HepG2 (cell line): ENCODE measurements around the gene GALP. TPM values are rescaled to one million over a fixed set of nuclear protein-coding genes. Genes with fewer than 3 reads are reported as not detected.

Experiments used
- ATAC-seq: fragments of 200-7000 bp; cut with Tn5 transposase; 3 replicates; pipeline ENCODE4 v1.9.1; 2020; ENCODE audit warnings: mild to moderate bottlenecking, moderate library complexity
- BruUV-seq: library from RNA; stranded (reverse); fragments of 400-500 nt; replicated peaks from 2 replicates; lab custom pipeline; 2021; lab: Mats Ljungman, UMichigan
- CTCF ChIA-PET: fragments of 300-600 bp; formaldehyde crosslinking; extraction: SDS; loops from one replicate; lab custom pipeline; 2021; ENCODE audit warnings: low total read pairs, inconsistent platforms, low intra/inter-chr PET ratio; lab: Yijun Ruan, JAX
- POLR2A ChIA-PET: fragments of 350-600 bp; sonication (Branson Sonifier 250); formaldehyde crosslinking; loops from one replicate; lab custom pipeline; 2020; ENCODE audit warnings: antibody characterized with exemption, inconsistent platforms; lab: Yijun Ruan, JAX
- DNase-seq: peaks from one replicate; pipeline ENCODE4 v3.0.0-alpha.2; 2015; ENCODE audit warnings: low spot score
- FAIRE-seq: peaks from 3 replicates; lab custom pipeline; 2011; peaks lifted over from hg19 to GRCh38; lab: Jason Lieb, UNC
- H2AFZ ChIP-seq: one replicate; pipeline ENCODE4 v1.6.1; 2011; ENCODE audit warnings: low read length, inconsistent platforms
- H3K27ac ChIP-seq: fragments of 300-600 bp; 3 replicates; pipeline ENCODE4 v1.8.0; 2011; ENCODE audit warnings: mixed run types, mild to moderate bottlenecking, mixed read lengths, low read length, inconsistent platforms; ENCODE audit not compliant: insufficient read depth; ENCODE audit errors: extremely low read length
- H3K27me3 ChIP-seq, 2 experiments: fragments of 200-600 bp in 1 of 2; 2 replicates in 1 of 2; 3 replicates in 1 of 2; pipeline versions ENCODE4 v1.6.0 to v1.8.0; 2011; ENCODE audit warnings: low read length in 2 of 2, mild to moderate bottlenecking in 2 of 2, moderate library complexity in 2 of 2, inconsistent platforms in 1 of 2; ENCODE audit not compliant: insufficient read depth in 2 of 2, control insufficient read depth in 1 of 2
- H3K36me3 ChIP-seq, 2 experiments: fragments of 200-600 bp in 1 of 2; replicated peaks in 1 of 2; 2 replicates in 1 of 2; 3 replicates in 1 of 2; pipeline versions ENCODE4 v1.5.1 to v1.8.0; 2011; ENCODE audit warnings: low read length in 2 of 2, inconsistent platforms in 1 of 2; ENCODE audit not compliant: insufficient read depth in 2 of 2, control insufficient read depth in 1 of 2
- H3K4me1 ChIP-seq: 2 replicates; pipeline ENCODE4 v1.5.1; 2012; ENCODE audit warnings: low read length, inconsistent platforms; ENCODE audit not compliant: insufficient read depth
- H3K4me2 ChIP-seq: 2 replicates; pipeline ENCODE4 v1.6.0; 2011; ENCODE audit warnings: low read depth, low read length, inconsistent platforms
- H3K4me3 ChIP-seq, 3 experiments: fragments of 200-600 bp in 1 of 3; sonication (generic), shearing (Covaris generic) in 1 of 3; replicated peaks in 1 of 3; 2 replicates each; pipeline ENCODE4 v1.5.1; 2011 to 2016; ENCODE audit warnings: low read length in 3 of 3, inconsistent platforms in 2 of 3, low read depth in 2 of 3, mild to moderate bottlenecking in 2 of 3, control low read depth in 1 of 3, mixed read lengths in 1 of 3; ENCODE audit not compliant: insufficient read depth in 1 of 3
- H3K79me2 ChIP-seq: one replicate; pipeline ENCODE4 v1.6.1; 2011; ENCODE audit warnings: low read length, inconsistent platforms; ENCODE audit not compliant: insufficient read depth
- H3K9ac ChIP-seq: 2 replicates; pipeline ENCODE4 v1.6.0; 2011; ENCODE audit warnings: mild to moderate bottlenecking, low read depth, low read length, inconsistent platforms; ENCODE audit not compliant: insufficient read depth
- H3K9me3 ChIP-seq: 2 replicates; pipeline ENCODE4 v1.5.1; 2012; ENCODE audit warnings: mild to moderate bottlenecking, low read length
- H4K20me1 ChIP-seq: 2 replicates; pipeline ENCODE4 v1.6.0; 2011; ENCODE audit warnings: inconsistent platforms, mild to moderate bottlenecking, low read length, moderate library complexity; ENCODE audit not compliant: insufficient read depth
- MBNL3 ChIP-seq: fragments of 250-450 bp; sonication (Bioruptor Pico); conservative IDR thresholded peaks from 2 replicates; pipeline ENCODE4 v1.8.0; 2022; ENCODE audit warnings: mild to moderate bottlenecking, inconsistent platforms
- ONECUT2 ChIP-seq: sonication (generic); formaldehyde crosslinking; IDR thresholded peaks from 2 replicates; pipeline ENCODE4 v1.4.0; 2020; ENCODE audit warnings: missing genetic modification reagents
- SOX6 ChIP-seq, 2 experiments: fragments of 450-650 bp in 1 of 2; sonication (generic) in 1 of 2; formaldehyde crosslinking in 1 of 2; IDR thresholded peaks; 2 replicates each; pipeline versions ENCODE4 v1.4.0 to v1.6.1; 2017 to 2020; ENCODE audit warnings: antibody characterized with exemption in 1 of 2, mild to moderate bottlenecking in 1 of 2, missing genetic modification reagents in 1 of 2
- ZNF225 ChIP-seq: sonication (generic); formaldehyde crosslinking; IDR thresholded peaks from 2 replicates; pipeline ENCODE4 v1.4.0; 2020; ENCODE audit warnings: mild to moderate bottlenecking, missing genetic modification reagents
- ZNF768 ChIP-seq: sonication (generic); formaldehyde crosslinking; IDR thresholded peaks from 2 replicates; pipeline ENCODE4 v1.4.0; 2020; ENCODE audit warnings: missing genetic modification reagents
- ZNF816 ChIP-seq: sonication (generic); formaldehyde crosslinking; IDR thresholded peaks from 2 replicates; pipeline ENCODE4 v1.8.0; 2022; ENCODE audit warnings: missing genetic modification reagents, mild to moderate bottlenecking, borderline replicate concordance
- WGBS: methylation state at CpG from one replicate; pipeline ENCODE4 v1.1.6; 2017; ENCODE audit warnings: low lambda C conversion rate; 5-methylcytosine and 5-hydroxymethylcytosine counted together
- in situ Hi-C: cut with HindIII; loops from 2 replicates; pipeline ENCODE4 v1.10.0; 2017; ENCODE audit warnings: low pct_unique_long_range_greater_than_20kb; ENCODE audit not compliant: extremely low pct_ligation_motif_present
- intact Hi-C: fragments of 100-400 bp; cut with micrococcal nuclease; formaldehyde crosslinking; loops from one replicate; pipeline ENCODE4 v1.10.0; 2022; ENCODE audit not compliant: unreplicated experiment
- polyA plus RNA-seq, 8 experiments: library from polyadenylated mRNA; depleted of rRNA in 3 of 8; stranded (reverse) in 7 of 8; unstranded in 1 of 8; fragments of >200 nt; fragmentation: Illumina TruSeq in 4 of 8; extraction: Trizol in 4 of 8; gene quantifications; 2 replicates each; pipeline versions ENCODE4 v1.2.1 to v1.2.3, GENCODE V29; 2011 to 2016; ENCODE audit warnings: low read depth in 4 of 8, missing spikeins in 1 of 8, mixed read lengths in 1 of 8; ENCODE audit not compliant: insufficient read depth in 1 of 8
- total RNA-seq, 5 experiments: library from RNA; depleted of rRNA; stranded (reverse); fragments of >200 nt; fragmentation: Illumina TruSeq; extraction: Trizol; gene quantifications; 2 replicates each; pipeline ENCODE4 v1.2.3, GENCODE V29; 2016; ENCODE audit warnings: low read depth in 1 of 5
- TF ChIP-seq, protein P1 (sequence below), 2 experiments: sonication (generic) in 1 of 2; formaldehyde crosslinking in 1 of 2; IDR thresholded peaks; 2 replicates each; pipeline versions ENCODE4 v1.5.1 to v1.6.1; 2011 to 2020; ENCODE audit warnings: borderline replicate concordance in 1 of 2, low read depth in 1 of 2, low read length in 1 of 2, mild to moderate bottlenecking in 1 of 2, missing genetic modification reagents in 1 of 2, moderate library complexity in 1 of 2
- TF ChIP-seq, protein P2 (sequence below): IDR thresholded peaks from 2 replicates; pipeline ENCODE4 v1.6.1; 2012; ENCODE audit warnings: low read length, improper control_type of control experiment

Gene GALP
- total and polyA plus RNA-seq, 2 of the 13 experiments (the other 11 are each of a cell fraction or from before 2014, with no cell fraction given): not detected

DNA sequence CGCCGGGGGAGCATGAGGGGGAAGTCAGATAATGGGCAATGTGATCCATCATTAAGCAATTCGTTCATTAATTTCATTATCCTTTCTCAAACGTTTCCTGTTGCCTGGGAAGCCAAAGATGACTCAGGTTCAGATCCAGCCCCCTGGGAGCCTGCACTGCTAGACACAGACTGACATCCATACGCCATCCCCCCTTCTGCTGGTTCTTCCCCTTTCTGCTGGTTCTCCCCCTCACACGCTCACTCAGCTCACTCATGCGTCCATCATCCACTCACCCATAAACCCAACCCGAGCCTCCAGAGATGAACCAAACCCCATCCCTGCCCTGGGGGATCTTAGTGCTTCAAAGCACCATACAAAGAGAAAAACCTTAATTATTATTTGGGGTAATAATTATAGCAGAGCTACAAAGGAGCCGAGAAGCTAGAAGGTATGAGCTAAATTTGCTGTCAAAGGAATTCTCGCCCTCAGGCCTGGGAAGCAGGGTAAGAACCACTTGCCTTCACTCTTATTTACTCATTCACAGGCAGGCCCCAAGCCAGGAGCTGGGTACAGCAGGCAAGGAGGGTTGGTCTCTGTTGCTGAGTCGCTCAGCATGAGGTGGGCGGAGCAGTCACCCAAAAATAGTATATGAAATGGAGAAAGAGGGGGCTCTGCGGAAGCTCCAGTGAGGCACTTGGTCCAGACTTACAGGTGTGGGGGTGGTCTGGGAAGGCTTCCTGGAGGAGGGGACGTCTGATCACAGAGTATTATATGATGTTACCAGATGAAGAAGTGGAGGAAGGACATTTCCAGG lies 41.8 kb upstream of the GALP start:
- no peak for ATAC-seq
- H3K36me3 ChIP-seq: no peaks in the 10 kb centered on the region
- H3K27ac ChIP-seq: no peak overlapping the region
- H3K9ac ChIP-seq: no peak overlapping the region
- H3K27me3 ChIP-seq: no peaks in the 10 kb centered on the region
- H4K20me1 ChIP-seq: no peaks in the 10 kb centered on the region
- 82% methylated on average over 14 of the region's 14 CpGs for WGBS
- in situ Hi-C loops: no loop called here
- no TSS peak for BruUV-seq
- H3K79me2 ChIP-seq: no peaks in the 10 kb centered on the region
- H3K4me1 ChIP-seq: peaks cover 50% of the 10 kb centered on the region
- no peak for DNase-seq
- ChIA-PET CTCF (no interaction called here), POLR2A (interaction anchor here (1.5 to 2.1 kb wide), 2 partner anchors 9 to 14 kb away, joined by 4 to 8 read pairs; no protein-coding TSS in a partner anchor)
- no peaks in the 10 kb centered on the region for H3K9me3 ChIP-seq
- 0 out of 2 replicates have a peak, but pooled peaks have one; percentile 26 for TF ChIP-seq ZNF768 (CRISPR knock-in tag)
- no peak for TF ChIP-seq ZNF816 (CRISPR knock-in tag)
- TF ChIP-seq, all 625 proteins: peak for 1
- Histone ChIP-seq H2AFZ (no peak overlapping the region), H3K4me3 (no peak overlapping the region), H3K4me2 (no peak overlapping the region)
- FAIRE-seq: no peak
- intact Hi-C loops: no loop called here

DNA sequence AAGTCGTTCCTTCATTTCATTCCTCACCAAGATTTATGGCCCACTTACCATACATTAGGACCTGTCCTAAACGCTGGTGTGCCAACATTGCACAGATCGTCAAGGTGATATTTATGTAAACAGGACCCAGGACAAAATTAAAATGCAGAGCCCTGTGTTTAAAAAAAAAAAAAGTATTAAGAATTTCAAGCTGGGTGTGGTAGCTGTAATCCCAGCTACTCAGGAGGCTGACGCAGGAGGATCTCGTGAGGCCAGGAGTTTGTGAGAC lies 41.2 kb upstream of the GALP start:
- H4K20me1 ChIP-seq: no peaks in the 10 kb centered on the region
- POLR2A ChIA-PET: interaction anchor here (1.5 to 2.7 kb wide), 2 partner anchors 8 to 23 kb away, joined by 8 to 15 read pairs; no protein-coding TSS in a partner anchor
- BruUV-seq: no TSS peak
- no peak for ATAC-seq
- DNase-seq: no peak
- 90% methylated on average over 5 of the region's 5 CpGs for WGBS
- in situ Hi-C loops: no loop called here
- H3K4me3 ChIP-seq: no peak overlapping the region
- H3K4me2 ChIP-seq: no peak overlapping the region
- no peaks in the 10 kb centered on the region for H3K27me3 ChIP-seq
- no peak overlapping the region for H3K9ac ChIP-seq
- H3K27ac ChIP-seq: no peak overlapping the region
- intact Hi-C loops: no loop called here
- H3K4me1 ChIP-seq: peaks cover 56% of the 10 kb centered on the region
- H3K9me3 ChIP-seq: no peaks in the 10 kb centered on the region
- H3K36me3 ChIP-seq: no peaks in the 10 kb centered on the region
- no peak for FAIRE-seq
- no peak overlapping the region for H2AFZ ChIP-seq
- CTCF ChIA-PET: no interaction called here
- H3K79me2 ChIP-seq: no peaks in the 10 kb centered on the region
- TF ChIP-seq MBNL3 (CRISPR knock-in tag) (no peak), ZNF225 (CRISPR knock-in tag) (no peak), ONECUT2 (CRISPR knock-in tag) (no peak), SOX6 (IDR thresholded peaks at IDR 0.05) (no peak), SOX6 (CRISPR knock-in tag; IDR thresholded peaks at IDR 0.05) (no peak)
- TF ChIP-seq, protein P1, sequence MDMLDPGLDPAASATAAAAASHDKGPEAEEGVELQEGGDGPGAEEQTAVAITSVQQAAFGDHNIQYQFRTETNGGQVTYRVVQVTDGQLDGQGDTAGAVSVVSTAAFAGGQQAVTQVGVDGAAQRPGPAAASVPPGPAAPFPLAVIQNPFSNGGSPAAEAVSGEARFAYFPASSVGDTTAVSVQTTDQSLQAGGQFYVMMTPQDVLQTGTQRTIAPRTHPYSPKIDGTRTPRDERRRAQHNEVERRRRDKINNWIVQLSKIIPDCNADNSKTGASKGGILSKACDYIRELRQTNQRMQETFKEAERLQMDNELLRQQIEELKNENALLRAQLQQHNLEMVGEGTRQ (IDR thresholded peaks at IDR 0.05; ENCODE audit: low read depth, low read length): no peak
- TF ChIP-seq, protein P1 (CRISPR knock-in tag; IDR thresholded peaks at IDR 0.05; ENCODE audit: borderline replicate concordance): no peak
- TF ChIP-seq, protein P2, sequence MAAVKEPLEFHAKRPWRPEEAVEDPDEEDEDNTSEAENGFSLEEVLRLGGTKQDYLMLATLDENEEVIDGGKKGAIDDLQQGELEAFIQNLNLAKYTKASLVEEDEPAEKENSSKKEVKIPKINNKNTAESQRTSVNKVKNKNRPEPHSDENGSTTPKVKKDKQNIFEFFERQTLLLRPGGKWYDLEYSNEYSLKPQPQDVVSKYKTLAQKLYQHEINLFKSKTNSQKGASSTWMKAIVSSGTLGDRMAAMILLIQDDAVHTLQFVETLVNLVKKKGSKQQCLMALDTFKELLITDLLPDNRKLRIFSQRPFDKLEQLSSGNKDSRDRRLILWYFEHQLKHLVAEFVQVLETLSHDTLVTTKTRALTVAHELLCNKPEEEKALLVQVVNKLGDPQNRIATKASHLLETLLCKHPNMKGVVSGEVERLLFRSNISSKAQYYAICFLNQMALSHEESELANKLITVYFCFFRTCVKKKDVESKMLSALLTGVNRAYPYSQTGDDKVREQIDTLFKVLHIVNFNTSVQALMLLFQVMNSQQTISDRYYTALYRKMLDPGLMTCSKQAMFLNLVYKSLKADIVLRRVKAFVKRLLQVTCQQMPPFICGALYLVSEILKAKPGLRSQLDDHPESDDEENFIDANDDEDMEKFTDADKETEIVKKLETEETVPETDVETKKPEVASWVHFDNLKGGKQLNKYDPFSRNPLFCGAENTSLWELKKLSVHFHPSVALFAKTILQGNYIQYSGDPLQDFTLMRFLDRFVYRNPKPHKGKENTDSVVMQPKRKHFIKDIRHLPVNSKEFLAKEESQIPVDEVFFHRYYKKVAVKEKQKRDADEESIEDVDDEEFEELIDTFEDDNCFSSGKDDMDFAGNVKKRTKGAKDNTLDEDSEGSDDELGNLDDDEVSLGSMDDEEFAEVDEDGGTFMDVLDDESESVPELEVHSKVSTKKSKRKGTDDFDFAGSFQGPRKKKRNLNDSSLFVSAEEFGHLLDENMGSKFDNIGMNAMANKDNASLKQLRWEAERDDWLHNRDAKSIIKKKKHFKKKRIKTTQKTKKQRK: no peak
